ENCODE data around the gene PDLIM3. TPM values are rescaled to one million over a fixed set of nuclear protein-coding genes. Genes with fewer than 3 reads are reported as not detected.

The PDLIM3 gene
- total RNA-seq, 1 experiment from 2014 or later, result 6.2 TPM

DNA sequence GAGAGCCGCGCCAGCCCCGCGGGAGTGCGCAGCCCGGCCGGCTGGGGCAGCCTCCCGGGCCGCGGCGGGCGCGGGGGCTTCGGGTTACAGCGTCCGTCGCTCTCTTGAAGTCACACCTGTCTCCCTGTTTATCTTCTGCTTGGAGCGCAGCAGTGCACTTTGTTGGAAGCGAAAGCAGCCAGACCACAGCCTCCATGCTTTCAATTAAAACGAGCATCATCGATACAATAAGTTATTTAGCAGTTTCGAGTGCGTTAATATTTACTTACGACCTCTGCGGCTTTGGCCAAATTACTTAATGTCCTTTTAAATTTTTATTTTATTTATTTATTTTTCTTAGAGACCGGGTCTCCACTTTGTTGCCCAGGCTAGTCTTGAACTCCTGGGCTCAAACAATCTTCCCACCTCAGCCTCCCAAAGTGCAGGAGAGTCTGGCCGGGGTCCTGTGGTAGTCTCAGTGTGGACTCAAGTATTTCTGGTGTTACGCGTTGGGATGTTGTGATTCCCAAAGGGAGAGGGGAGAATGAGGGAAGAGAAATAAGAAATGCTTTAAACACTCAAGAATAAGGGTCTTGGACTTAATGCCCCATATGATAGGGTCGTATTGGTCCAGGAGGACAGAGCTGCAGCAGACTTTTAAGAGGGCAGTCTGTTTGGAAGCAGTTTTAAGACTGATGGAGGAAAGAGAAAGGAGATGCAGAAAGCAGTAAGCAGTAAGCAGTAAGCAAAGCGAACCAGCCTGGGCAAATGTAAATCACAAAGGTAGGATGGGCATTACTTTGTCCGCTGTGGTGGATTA, 504 bp upstream of the PDLIM3 start:
- peak overlapping the region; percentile 6; the same call in 1 of the 2 replicates for H3K27ac Mint-ChIP-seq
- peak overlapping the region; percentile 62 for H3K4me3 Mint-ChIP-seq
- peaks cover 10% of the 10 kb centered on the region for H3K4me1 Mint-ChIP-seq
- H3K9me3 Mint-ChIP-seq, result no peaks in the 10 kb centered on the region
- no peaks in the 10 kb centered on the region for H3K36me3 Mint-ChIP-seq
- CTCF ChIA-PET, result interaction anchor here (0.9 to 3.3 kb wide), 8 partner anchors 52 to 503 kb away, joined by 3 to 22 read pairs (median 3); partner anchors contain the start of gene CCDC110
- H3K27me3 Mint-ChIP-seq (ENCODE audit: low read depth), result peaks cover 18% of the 10 kb centered on the region
- POLR2A ChIA-PET, result interaction anchor here (0.5 to 2.4 kb wide), 2 partner anchors 47 to 52 kb away, joined by 3 to 6 read pairs; no protein-coding TSS in a partner anchor
- DNase-seq (ENCODE audit: low spot score) (no peak), ATAC-seq (peak; percentile 76)
- TF ChIP-seq ZNF423 (CRISPR knock-in tag; IDR thresholded peaks at IDR 0.05) (0 out of 2 replicates have a peak, but pooled peaks have one; percentile 0), NR1H2 (CRISPR knock-in tag; IDR thresholded peaks at IDR 0.05) (no peak)

DNA sequence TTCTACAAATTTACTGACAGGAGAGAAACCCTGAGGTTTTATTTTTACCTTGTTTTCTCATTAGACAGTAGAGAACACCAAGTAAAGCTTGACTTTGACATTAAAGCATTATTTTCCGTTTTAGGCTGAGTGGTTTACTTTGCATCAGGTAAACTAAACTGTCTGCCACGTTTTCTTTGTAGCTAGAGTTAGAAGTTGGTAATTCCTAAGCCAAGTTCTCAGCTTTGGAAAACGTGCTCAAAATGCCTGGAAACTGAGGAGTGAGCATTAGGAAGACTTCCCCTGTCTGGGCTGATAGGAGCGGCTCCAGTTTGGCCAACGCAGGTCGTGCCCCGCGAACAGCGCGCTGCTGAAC, 819 bp downstream of the PDLIM3 start:
- CTCF ChIA-PET, result interaction anchor here (1.0 to 3.3 kb wide), 3 partner anchors 63 to 351 kb away, joined by 3 to 22 read pairs (median 3); partner anchors contain the start of gene CCDC110
- Mint-ChIP-seq H3K27me3 (ENCODE audit: low read depth) (peaks cover 18% of the 10 kb centered on the region), H3K36me3 (no peaks in the 10 kb centered on the region), H3K4me3 (peak overlapping the region; percentile 81), H3K4me1 (peaks cover 10% of the 10 kb centered on the region), H3K9me3 (no peaks in the 10 kb centered on the region), H3K27ac (no peak overlapping the region)
- POLR2A ChIA-PET, result interaction anchor here (2.4 kb wide), 1 partner anchor 53 kb away, joined by 6 read pairs; no protein-coding TSS in a partner anchor
- DNase-seq (ENCODE audit: low spot score) (no peak), ATAC-seq (peak; percentile 70)
- TF ChIP-seq ELF4 (CRISPR knock-in tag; IDR thresholded peaks at IDR 0.05; ENCODE audit: low read depth), result no peak

DNA sequence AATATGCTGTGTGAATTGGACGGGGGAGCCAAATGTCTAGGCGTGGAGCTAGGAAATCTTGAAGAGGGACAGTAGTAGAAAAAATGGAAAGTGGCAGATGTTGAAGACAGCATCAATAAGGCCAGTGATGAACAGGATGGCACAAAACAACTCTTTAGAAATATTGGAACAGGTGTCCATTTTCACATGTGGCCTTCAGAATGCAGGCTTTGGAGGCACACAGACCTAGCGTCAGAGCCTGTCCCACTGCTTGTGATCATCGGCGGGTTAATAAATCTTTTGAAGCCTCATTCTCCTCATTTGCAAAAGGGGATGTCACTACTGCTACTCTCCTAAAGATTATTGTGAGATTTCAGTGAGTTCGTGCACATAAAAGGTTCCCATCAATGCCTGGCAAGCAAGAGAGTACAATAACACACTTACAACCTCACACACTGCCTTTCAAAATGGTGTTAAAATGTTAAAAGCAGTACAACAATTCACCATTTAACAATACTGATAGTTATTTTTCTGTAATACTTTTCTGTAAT, 2.4 kb downstream of the PDLIM3 start:
- Mint-ChIP-seq H3K27ac (no peak overlapping the region), H3K4me3 (no peak overlapping the region), H3K9me3 (no peaks in the 10 kb centered on the region), H3K4me1 (peaks cover 10% of the 10 kb centered on the region), H3K36me3 (no peaks in the 10 kb centered on the region), H3K27me3 (ENCODE audit: low read depth) (peaks cover 18% of the 10 kb centered on the region)
- no peak for TF ChIP-seq HMGXB4 (CRISPR knock-in tag; IDR thresholded peaks at IDR 0.05)
- TF ChIP-seq ESRRA (CRISPR knock-in tag; IDR thresholded peaks at IDR 0.05; ENCODE audit: borderline replicate concordance), result no peak
- no peak for TF ChIP-seq KAT7 (CRISPR knock-in tag; IDR thresholded peaks at IDR 0.05; ENCODE audit: borderline replicate concordance)
- no peak for TF ChIP-seq PREB (CRISPR knock-in tag; IDR thresholded peaks at IDR 0.05; ENCODE audit: borderline replicate concordance)
- no peak for TF ChIP-seq NR1H2 (CRISPR knock-in tag; IDR thresholded peaks at IDR 0.05)
- no peak for TF ChIP-seq SOX15 (CRISPR knock-in tag; IDR thresholded peaks at IDR 0.05)
- no peak for TF ChIP-seq ZBTB21 (CRISPR knock-in tag; IDR thresholded peaks at IDR 0.05; ENCODE audit: borderline replicate concordance)
- TF ChIP-seq CDX4 (CRISPR knock-in tag; IDR thresholded peaks at IDR 0.05; ENCODE audit: borderline replicate concordance), result no peak
- TF ChIP-seq, protein P1, sequence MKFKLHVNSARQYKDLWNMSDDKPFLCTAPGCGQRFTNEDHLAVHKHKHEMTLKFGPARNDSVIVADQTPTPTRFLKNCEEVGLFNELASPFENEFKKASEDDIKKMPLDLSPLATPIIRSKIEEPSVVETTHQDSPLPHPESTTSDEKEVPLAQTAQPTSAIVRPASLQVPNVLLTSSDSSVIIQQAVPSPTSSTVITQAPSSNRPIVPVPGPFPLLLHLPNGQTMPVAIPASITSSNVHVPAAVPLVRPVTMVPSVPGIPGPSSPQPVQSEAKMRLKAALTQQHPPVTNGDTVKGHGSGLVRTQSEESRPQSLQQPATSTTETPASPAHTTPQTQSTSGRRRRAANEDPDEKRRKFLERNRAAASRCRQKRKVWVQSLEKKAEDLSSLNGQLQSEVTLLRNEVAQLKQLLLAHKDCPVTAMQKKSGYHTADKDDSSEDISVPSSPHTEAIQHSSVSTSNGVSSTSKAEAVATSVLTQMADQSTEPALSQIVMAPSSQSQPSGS (CRISPR knock-in tag; IDR thresholded peaks at IDR 0.05; ENCODE audit: borderline replicate concordance, low read depth), result no peak
- TF ChIP-seq NFATC4 (CRISPR knock-in tag; IDR thresholded peaks at IDR 0.05), result no peak
- no peak for TF ChIP-seq NR3C1 (CRISPR knock-in tag; conservative IDR thresholded peaks at IDR 0.05; ENCODE audit: low read depth)
- no peak for TF ChIP-seq ZNF263 (CRISPR knock-in tag; IDR thresholded peaks at IDR 0.05; ENCODE audit: low read depth)
- TF ChIP-seq, protein P2, sequence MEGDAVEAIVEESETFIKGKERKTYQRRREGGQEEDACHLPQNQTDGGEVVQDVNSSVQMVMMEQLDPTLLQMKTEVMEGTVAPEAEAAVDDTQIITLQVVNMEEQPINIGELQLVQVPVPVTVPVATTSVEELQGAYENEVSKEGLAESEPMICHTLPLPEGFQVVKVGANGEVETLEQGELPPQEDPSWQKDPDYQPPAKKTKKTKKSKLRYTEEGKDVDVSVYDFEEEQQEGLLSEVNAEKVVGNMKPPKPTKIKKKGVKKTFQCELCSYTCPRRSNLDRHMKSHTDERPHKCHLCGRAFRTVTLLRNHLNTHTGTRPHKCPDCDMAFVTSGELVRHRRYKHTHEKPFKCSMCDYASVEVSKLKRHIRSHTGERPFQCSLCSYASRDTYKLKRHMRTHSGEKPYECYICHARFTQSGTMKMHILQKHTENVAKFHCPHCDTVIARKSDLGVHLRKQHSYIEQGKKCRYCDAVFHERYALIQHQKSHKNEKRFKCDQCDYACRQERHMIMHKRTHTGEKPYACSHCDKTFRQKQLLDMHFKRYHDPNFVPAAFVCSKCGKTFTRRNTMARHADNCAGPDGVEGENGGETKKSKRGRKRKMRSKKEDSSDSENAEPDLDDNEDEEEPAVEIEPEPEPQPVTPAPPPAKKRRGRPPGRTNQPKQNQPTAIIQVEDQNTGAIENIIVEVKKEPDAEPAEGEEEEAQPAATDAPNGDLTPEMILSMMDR (IDR thresholded peaks at IDR 0.05), result no peak
- no peak for TF ChIP-seq ZNF423 (CRISPR knock-in tag; IDR thresholded peaks at IDR 0.05)
- TF ChIP-seq EMX1 (CRISPR knock-in tag; IDR thresholded peaks at IDR 0.05), result no peak
- no peak for TF ChIP-seq ELF4 (CRISPR knock-in tag; IDR thresholded peaks at IDR 0.05; ENCODE audit: low read depth)
- TF ChIP-seq NR2C2 (CRISPR knock-in tag; IDR thresholded peaks at IDR 0.05), result no peak
- TF ChIP-seq ZNF219 (CRISPR knock-in tag; IDR thresholded peaks at IDR 0.05; ENCODE audit: borderline replicate concordance), result no peak
- no peak for DNase-seq (ENCODE audit: low spot score)
- ChIA-PET CTCF (no interaction called here), POLR2A (no interaction called here)
- no peak for ATAC-seq

All from WTC11 (cell line).